HG02610 (cell line): ENCODE results near the gene EPB41L1.

Experiments used
- ATAC-seq: cut with Tn5 transposase; IDR thresholded peaks from one replicate; pipeline ENCODE4 v1.9.1; 2021; ENCODE audit warnings: mild to moderate bottlenecking, moderate library complexity; ENCODE audit not compliant: unreplicated experiment

Gene EPB41L1

DNA sequence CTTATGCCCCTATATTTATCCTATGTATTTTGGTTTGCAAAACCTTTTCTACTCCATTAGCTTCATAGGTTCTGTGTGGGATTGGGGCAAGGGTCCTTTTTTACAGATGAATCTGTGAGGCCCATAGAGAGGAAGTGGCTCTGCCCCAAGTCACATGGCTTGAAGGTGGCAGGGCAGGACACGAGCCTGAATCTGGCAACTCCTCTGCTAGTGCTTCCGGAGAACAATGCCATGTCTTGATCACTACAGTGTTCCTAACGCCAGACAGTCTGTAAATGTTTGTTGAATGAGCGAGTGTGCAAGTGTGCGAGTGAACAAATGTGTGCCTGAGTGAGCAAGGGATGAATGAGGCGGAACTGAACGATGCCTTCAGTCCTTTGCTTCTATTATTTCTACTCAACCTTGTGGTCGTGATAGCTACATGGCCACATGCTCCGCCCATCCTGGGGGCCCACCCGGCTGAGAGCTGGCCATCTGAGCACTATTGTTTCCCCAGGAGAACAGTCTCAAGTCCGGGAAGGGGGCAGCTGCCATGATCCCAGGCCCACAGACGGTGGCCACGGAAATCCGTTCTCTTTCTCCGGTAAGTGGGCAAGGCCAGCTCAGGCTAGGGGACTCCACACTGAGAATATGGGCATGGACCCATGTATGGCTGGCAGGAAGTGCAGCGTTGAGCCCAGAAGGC, 64.0 kb downstream of the EPB41L1 start:
- no peak for ATAC-seq

DNA sequence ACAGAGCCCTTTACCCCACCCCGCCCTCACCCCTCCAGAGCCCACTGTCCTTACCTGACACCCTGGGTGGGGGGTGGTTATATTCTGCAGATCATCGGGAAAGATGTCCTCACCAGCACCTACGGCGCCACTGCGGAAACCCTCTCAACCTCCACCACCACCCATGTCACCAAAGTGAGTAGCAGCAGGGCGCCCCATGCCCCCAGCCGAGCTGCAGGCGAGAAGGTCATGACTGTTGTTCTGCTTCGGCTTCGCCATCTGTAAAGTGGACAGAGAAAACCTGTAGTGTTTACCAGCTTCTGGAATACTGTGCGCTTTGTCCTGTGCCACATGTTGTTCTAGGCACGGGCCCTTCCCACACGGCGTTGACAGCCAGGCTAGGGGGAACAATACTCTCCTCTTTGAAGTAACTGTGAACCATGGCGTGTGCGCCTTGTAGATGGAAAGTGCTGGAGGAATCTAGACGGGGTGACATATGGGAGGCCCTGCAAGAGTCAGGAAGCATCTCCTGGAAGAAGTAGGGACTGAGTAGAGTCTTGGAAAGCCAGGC, 65.2 kb downstream of the EPB41L1 start:
- ATAC-seq, result no peak

DNA sequence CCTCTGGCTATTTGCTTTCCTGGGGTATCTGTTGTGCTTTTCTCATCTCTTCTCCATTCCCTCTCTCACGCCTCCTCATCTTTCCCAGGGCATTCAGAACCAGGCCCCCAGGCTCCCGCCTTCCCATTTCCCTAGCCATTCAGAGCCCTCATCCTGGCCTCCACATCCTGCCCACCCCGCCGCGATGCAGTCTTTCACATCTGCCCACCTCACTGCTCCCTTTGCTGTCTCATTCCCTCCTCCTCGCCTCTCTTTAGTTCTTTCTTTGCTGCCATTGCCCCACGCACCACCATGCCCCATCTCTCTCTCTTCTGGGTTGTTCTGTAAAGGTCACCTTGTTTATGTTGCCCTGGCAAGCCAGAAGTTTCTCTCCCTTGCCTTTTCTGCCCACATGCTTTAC, 71.1 kb downstream of the EPB41L1 start:
- no peak for ATAC-seq

DNA sequence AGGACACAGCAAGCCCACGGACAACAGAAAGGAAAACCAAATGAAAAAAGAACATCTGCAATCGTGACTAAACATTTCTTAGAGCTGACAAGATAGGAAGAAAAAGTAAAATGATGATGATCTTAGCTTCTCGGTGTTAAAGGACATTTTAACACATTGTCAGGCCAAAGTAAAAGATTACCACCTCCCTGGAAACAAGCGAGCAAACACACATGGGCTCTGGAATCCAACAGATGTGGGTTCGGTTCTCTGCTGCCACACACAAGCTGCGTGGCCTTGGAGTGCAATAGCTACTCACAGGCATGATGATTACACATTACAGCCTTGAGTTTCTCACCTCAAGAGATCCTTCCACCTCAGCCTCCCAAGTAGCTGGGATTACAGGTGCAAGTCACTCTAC, 74.2 kb downstream of the EPB41L1 start:
- ATAC-seq, result no peak

DNA sequence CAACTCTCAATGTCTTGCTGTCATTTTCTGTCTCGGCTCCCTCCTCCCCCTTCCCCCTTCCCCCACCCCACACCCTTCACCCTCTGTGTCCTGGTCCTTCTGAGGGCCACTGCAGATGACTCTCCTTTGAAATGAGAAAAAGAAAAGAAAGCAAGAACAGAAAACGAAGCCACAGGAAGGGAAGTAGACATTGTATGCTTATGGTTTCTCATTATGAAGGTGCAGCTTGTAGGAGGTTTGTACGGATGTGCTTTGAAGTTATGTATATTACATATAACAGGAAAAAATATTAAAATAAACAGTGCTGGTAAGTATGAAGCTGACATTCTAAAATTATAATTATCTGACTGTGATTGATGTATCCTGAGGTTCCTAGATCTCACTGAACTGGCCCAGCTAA, 75.5 kb downstream of the EPB41L1 start:
- no peak for ATAC-seq

DNA sequence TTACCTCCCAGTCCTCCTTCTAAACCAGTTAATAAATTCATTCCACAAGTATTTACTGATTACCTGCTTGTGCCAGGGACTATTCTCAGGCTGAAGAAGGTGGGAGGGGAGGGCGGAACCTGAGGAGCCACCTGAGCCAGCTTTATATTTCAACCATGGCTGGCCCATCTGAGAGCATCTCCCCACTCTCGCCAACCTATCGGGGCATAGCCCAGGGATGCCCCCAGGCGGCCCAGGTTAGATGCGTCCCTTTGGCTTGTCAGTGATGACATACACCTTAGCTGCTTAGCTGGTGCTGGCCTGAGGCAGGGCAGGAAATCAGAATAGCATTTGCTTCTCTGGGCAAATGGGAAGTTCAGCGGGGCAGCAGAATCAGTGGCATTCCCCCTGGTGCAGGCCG, 76.8 kb downstream of the EPB41L1 start:
- no peak for ATAC-seq

DNA sequence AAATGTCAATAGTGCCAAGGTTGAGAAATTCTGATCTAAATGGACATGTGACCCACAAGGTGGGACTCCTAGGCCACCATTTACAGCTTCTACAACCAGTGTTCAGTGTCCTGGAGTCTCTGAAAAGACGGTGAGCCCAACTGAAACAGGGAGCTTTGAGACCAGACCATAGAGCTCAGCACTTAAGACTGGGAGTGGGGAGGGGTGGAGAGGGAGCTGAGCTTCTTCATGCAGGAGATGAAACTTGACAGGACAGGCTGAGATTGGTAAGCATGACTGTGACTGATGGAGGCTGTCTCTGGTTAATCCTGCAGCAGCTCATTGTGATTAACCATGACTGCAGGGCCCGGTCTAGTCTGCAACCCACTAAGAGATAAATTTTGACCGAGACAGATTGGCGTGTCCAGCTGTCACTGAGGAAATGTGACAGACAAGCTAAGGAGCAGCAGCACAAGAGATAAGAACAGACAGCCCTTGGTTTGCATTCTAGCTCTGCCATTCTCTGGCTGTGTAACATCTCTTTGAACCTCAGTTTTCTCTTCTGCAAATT, 80.3 kb downstream of the EPB41L1 start:
- no peak for ATAC-seq

DNA sequence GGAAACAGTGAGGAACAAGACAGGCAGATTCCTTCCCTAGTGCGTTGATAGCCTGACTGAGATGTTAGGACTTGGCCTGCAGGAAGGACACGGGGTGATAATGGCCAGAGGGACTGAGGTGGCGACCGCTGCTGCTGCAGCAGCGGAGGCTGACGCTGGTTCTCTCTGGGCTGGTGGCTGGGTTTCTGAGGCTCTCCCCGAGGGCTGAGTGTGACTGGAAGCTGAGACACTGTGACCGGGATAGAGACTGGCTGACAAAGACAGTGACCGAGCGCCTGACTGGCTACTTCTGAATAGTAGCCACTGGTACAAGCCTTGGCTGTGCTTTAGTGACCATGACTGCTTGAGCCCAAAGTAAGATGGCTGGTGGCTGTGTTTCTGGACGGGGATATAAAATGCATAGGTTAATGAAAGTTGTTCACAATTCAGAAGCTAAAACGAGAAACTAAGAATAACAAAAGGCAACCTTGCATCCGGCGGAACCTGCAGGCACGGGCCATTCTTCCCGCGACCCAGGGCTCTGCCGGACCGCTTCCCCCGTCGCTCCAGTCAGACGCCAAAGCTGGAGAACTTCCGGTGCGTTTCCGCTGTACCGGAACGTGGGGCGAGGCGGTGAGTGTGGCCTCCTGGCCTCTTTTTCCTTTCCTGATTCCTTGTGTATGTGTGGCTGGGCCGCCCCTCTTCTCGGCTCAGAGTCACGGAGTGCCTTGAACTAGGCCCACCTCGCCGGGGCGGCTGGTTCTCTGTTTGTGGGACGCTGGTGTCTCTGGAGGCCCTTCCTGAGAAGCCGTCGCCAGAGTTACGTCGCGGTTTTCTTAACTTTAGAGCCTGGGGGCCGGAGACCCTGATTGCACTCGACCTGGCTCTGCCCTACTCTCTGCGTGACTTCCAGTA, 81.6 kb downstream of the EPB41L1 start, which contains the start of gene AAR2:
Gene AAR2, plus strand, starts transcription at position 587 of the 894 bp plus-strand sequence. CDS start 3,391 bp downstream, outside the sequence.
- peak; percentile 87 for ATAC-seq

DNA sequence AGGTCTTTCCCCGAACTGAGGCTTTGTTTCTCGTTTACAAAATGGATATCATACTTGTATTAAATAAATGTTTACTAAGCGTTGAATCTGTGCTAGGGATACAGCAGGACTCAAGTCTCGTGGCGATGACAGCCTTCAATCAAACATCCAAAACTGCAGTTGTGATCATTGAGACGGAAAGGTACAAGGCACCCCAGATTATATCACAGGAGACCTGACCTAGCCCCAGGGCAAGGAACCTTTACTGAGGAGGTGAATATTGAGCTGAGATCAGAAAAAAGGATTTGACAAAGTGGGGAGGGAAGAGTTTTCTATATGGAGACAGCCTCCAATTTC, 82.2 kb downstream of the EPB41L1 start:
- no peak for ATAC-seq

DNA sequence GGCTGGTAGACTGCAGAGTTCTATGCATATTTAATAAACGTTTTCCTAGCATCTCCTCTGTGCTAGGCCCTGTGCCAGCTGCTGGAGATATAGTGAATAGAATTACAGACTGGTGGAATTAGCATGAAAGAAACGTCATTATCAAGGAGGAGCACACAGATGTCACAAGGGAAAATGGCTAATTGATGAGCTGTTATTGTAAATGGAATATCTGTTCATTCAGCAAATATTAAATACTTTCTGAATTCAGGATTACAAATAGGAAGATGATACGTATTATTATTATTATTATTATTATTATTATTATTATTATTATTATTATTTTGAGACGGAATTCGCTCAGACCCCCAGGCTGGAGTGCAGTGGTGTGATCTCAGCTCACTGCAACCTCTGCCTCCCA, 82.9 kb downstream of the EPB41L1 start:
- ATAC-seq, result no peak

DNA sequence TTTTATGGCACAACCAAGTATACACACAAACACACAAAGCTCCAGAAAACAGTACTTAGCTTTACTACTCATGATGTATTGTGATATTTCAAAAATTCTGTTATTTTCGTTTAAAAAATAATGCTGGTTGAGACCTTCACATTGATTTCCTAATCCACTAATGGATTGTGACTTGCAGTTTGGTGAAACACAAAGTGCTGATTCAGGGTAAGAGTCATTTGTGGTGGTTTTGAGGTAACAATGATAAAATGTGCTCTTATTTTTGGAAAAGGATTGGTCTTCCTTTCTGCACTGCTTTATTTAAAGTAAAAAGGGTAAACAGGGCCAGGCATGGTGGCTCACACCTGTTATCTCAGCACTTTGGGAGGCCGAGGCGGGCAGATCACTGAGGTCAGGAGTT, 83.6 kb downstream of the EPB41L1 start:
- no peak for ATAC-seq

DNA sequence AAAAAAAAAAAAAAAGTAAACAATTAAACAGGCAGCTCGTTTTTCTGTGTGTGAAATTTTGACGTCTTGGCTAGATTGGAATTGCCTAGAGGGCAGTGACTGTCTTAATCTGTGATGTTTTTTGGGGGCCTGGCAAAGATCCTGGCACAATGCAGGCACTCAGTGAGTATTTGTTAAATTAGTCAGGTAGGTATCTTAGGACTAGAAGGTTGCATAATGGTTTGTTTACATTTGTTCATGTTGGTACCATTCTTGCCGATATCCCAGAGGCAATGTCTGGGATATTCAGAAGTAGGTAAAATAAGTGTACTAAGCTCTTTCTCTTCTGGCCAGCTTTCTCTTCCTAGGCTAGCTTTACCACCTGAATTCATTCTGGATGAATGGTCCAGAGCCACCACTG, 84.2 kb downstream of the EPB41L1 start:
- ATAC-seq, result no peak

DNA sequence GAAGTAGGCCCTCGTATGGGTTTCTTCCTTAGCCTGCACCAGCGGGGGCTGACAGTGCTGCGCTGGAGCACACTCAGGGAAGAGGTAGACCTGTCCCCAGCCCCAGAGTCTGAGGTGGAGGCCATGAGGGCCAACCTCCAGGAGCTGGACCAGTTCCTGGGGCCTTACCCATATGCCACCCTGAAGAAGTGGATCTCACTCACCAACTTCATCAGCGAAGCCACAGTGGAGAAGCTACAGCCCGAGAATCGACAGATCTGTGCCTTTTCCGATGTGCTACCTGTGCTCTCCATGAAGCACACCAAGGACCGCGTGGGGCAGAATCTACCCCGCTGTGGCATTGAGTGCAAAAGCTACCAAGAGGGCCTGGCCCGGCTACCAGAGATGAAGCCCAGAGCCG, 85.5 kb downstream of the EPB41L1 start:
- no peak for ATAC-seq

DNA sequence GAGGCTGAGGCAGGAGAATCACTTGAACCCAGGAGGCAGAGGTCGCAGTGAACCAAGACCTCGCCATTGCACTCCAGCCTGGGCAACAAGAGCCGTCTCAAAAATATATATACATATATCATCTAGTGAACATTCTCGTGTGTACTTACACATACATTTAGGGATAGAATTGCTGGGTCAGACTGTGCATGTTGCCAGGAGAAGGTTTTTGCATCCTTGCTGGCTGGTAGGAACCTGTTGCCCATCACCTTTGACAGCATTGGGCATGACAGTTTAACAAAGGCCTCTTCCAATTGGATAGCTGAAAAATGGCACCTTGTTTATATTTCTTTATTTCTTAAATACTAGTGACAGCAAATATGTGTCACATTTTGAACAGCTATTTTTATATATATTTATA, 87.1 kb downstream of the EPB41L1 start:
- no peak for ATAC-seq

DNA sequence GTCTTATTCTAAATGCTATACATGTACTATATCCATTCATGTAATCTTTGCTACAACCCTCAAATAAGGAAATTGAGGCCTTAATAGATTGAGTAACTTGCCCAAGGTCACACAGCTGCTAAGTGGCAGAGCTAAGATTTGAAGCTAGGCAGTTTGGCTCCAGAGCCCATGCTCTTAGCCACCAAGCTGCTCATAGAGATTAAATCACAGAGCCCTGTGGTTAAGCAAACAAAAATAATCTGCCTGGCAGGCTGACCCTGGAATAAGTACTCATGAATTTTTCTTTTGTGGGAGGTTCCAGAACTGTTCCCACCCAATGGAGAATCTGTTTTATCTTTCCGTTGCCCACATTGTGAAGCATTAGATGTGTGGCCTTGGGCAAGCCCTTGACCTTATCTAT, 89.2 kb downstream of the EPB41L1 start:
- ATAC-seq, result no peak

DNA sequence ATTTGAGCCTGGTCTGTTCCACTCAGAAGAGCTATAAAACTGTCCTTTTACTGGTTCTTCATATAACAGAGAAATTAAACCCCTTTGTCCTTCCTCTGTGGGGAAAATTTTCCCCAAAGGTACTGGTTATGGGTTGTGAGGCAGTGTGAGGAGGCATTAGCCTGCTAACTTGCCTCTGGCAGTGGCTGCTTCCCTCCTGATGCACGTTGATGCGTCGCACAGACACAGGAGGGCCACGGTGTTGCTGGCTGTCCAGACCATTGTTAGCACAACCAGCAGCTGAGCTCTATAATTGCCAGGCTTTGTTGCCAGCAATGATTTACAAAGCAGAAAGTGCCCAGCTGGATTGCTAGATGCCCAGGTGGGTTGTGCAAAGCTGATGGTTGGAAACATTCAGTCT, 91.9 kb downstream of the EPB41L1 start:
- no peak for ATAC-seq

DNA sequence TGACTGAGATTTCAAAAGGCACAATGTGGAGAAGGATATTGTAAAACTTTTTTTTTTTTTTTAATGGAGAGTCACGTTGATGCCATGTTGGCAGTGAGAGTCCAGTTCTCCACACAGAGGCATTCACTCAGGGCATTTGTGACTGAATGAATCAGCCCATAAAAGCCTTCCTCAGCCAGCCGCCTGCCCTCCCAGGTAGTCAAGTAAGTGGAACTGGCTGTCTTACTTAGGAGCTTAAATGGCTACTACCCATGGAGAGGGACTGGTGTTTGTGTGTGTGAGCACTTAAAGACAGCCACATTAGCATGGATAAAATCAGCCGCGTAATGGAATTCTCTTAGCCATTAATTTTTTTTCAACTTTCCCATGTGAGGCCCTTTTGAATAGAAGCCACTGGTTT, 94.3 kb downstream of the EPB41L1 start:
- no peak for ATAC-seq

DNA sequence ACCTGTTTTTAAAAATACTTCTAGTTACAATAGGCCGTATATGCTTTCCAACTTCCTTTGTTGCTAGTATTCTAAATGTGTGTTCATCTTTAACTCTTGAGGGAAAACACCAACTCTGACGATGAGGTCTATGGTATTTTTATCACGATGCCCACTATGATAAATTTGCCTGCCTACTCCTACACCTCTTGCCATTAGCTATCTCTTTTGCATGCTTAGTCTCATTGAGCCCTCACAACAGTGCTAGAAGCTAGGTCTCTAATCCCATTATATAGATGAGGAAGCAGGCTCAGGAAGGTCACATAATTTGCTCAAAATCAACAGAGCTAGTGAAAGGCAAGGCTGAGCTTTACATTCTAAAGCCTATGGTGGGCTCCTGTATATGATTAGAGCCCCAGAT, 94.9 kb downstream of the EPB41L1 start:
- ATAC-seq, result no peak

DNA sequence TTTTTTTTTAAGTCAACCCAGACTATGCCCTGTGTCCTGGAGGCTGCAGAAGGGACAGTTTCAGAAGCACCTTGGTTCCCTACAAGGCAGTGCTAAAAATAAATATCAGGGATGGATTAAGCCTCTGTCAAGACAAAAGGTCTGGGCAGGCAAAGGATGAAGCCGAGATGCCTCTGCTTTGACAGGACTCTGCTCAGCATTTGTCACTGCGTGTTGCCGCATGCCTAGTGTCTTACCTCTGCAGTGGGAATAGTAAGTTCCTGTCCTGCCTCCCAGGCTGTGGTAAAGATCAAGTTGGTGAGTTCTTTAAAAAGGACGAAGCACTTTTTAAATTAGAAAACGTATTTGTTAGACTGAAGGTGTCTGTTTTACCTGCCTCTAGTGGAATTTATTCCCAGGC, 96.9 kb downstream of the EPB41L1 start:
- ATAC-seq, result no peak

DNA sequence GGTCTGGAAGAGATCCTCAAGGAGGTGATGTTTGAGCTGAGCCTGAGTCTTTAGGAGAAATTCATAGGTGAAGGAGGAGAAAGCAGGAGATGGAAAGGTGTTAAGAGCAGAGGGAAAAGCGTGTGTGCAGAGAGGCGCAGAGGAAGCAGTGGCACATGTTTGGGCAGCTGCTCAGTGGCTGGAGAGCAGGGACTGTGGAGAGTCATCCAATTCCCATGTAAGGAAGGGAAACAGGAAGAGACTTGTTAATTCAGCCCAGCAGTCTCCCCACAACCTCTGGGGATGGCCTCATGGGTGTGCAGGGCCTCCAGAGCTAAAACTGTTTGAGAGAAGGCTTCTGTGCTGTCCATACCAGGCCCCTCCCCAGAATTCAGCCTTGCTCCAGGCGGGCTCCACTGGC, 98.0 kb downstream of the EPB41L1 start:
- no peak for ATAC-seq

DNA sequence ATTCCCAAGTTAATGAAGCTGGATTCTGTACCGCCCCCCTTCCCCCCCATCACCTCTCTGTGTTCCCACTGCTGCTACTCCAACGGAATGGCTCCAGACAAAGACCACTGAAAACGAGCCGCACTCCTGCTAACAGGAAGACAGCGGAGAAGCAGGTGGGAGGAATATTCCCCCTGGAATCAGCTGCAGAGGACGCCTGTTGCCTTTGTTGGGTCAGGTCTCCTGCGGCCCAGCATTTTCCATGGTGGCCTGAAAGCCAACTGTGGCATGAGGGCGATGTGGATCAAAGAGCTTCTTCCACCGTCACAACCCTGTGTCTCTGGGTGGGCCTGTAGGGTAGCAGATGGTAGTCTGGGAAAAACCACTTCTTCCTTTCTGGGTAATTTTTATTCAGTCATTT, 98.5 kb downstream of the EPB41L1 start:
- ATAC-seq, result no peak

DNA sequence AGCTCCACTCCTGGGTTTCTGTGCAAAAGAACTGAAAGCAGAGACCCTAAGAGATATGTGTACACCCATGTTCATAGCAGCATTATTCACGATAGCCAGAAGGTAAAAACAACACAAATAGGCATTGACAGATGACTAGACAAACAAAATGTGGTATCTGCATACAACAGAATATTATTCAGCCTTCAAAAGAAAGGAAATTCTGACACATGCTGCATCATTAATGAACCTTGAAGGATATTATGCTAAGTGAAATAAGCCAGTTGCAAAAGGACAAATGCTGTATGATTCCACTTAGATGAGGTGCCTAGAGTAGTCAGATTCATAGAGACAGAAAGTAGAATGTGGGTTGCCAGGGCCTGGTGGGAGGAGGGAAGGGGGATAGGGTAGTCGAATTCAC, 99.5 kb downstream of the EPB41L1 start:
- no peak for ATAC-seq
